EH (cell line): ENCODE measurements around the gene GBX1.
A peak's percentile ranks its signal among the peaks of the same experiment; 100 is the strongest.

ENCODE experiments used
- DNase-seq: peaks from one replicate; pipeline ENCODE4 v3.0.0-alpha.2; 2015; ENCODE audit warnings: low read depth

GBX1 gene

GRCh38 chr7:151114151-151115090 lies 53.1 kb downstream of the GBX1 start:
- peak; percentile 25 for DNase-seq

GRCh38 chr7:151113344-151114150 lies 53.9 kb downstream of the GBX1 start:
- DNase-seq: peak; percentile 96

GRCh38 chr7:151110941-151111645 lies 56.4 kb downstream of the GBX1 start:
- peak; percentile 78 for DNase-seq

- DNase-seq: no peak
Observed at GRCh38 chr7:151110236-151110940, 57.1 kb downstream of the GBX1 start.

GRCh38 chr7:151109094-151110048 lies 58.1 kb downstream of the GBX1 start:
- DNase-seq: peak; percentile 57

- no peak for DNase-seq
Observed at GRCh38 chr7:151107882-151108281, 59.6 kb downstream of the GBX1 start.

- DNase-seq: peak; percentile 96
Observed at GRCh38 chr7:151104411-151105235, 62.9 kb downstream of the GBX1 start.

GRCh38 chr7:151103973-151104372 lies 63.5 kb downstream of the GBX1 start:
- no peak for DNase-seq

GRCh38 chr7:151102991-151103390 lies 64.5 kb downstream of the GBX1 start:
- no peak for DNase-seq

GRCh38 chr7:151101621-151102396 lies 65.7 kb downstream of the GBX1 start:
- DNase-seq: no peak

- no peak for DNase-seq
Observed at GRCh38 chr7:151100921-151101320, 66.6 kb downstream of the GBX1 start.

- DNase-seq: no peak
Observed at GRCh38 chr7:151099486-151100211, 67.8 kb downstream of the GBX1 start.
